ENCODE results near the gene PIGH.
A peak's percentile ranks its signal among the peaks of the same experiment; 100 is the strongest.

The PIGH gene

GRCh38 chr14:67584978-67585377, 15.1 kb downstream of the PIGH start:
- H3K4me3 ChIP-seq (ENCODE audit: low read depth, low read length), result no peak overlapping the region
- DNase-seq (ENCODE audit: low read depth), result no peak
- TF ChIP-seq CTCF (IDR thresholded peaks at IDR 0.05; ENCODE audit: low read depth, low read length) (no peak), MYC (IDR thresholded peaks at IDR 0.05; ENCODE audit: low read depth, low read length) (no peak), MAX (IDR thresholded peaks at IDR 0.05; ENCODE audit: low read depth, low read length) (no peak), POLR2A (IDR thresholded peaks at IDR 0.05; ENCODE audit: extremely low read depth, insufficient read length) (no peak)

- peak; percentile 59 for DNase-seq (ENCODE audit: low read depth)
- TF ChIP-seq CTCF (IDR thresholded peaks at IDR 0.05; ENCODE audit: low read depth, low read length) (peak; percentile 62), POLR2A (IDR thresholded peaks at IDR 0.05; ENCODE audit: extremely low read depth, insufficient read length) (no peak), MAX (IDR thresholded peaks at IDR 0.05; ENCODE audit: low read depth, low read length) (no peak), MYC (IDR thresholded peaks at IDR 0.05; ENCODE audit: low read depth, low read length) (no peak)
These were observed 16.1 kb downstream of the PIGH start for GRCh38 chr14:67583711-67584644.

GRCh38 chr14:67582061-67582460, 18.0 kb downstream of the PIGH start:
- H3K4me3 ChIP-seq (ENCODE audit: low read depth, low read length), result no peak overlapping the region

More at GRCh38 chr14:67583711-67584644, 16.1 kb downstream of the PIGH start:
- no peak overlapping the region for H3K4me3 ChIP-seq (ENCODE audit: low read depth, low read length)

GRCh38 chr14:67581643-67582042, 18.4 kb downstream of the PIGH start:
- no peak for DNase-seq (ENCODE audit: low read depth)
- no peak overlapping the region for H3K4me3 ChIP-seq (ENCODE audit: low read depth, low read length)
- no peak for TF ChIP-seq MYC (IDR thresholded peaks at IDR 0.05; ENCODE audit: low read depth, low read length)
- no peak for TF ChIP-seq CTCF (IDR thresholded peaks at IDR 0.05; ENCODE audit: low read depth, low read length)

More at GRCh38 chr14:67582061-67582460, 18.0 kb downstream of the PIGH start:
- no peak for DNase-seq (ENCODE audit: low read depth)
- no peak for TF ChIP-seq POLR2A (IDR thresholded peaks at IDR 0.05; ENCODE audit: extremely low read depth, insufficient read length)
- no peak for TF ChIP-seq MAX (IDR thresholded peaks at IDR 0.05; ENCODE audit: low read depth, low read length)
- TF ChIP-seq MYC (IDR thresholded peaks at IDR 0.05; ENCODE audit: low read depth, low read length), result no peak
- TF ChIP-seq CTCF (IDR thresholded peaks at IDR 0.05; ENCODE audit: low read depth, low read length), result no peak

GRCh38 chr14:67580336-67581171, 19.5 kb downstream of the PIGH start:
- TF ChIP-seq MAX (IDR thresholded peaks at IDR 0.05; ENCODE audit: low read depth, low read length) (no peak), POLR2A (IDR thresholded peaks at IDR 0.05; ENCODE audit: extremely low read depth, insufficient read length) (no peak), CTCF (IDR thresholded peaks at IDR 0.05; ENCODE audit: low read depth, low read length) (no peak), MYC (IDR thresholded peaks at IDR 0.05; ENCODE audit: low read depth, low read length) (no peak)
- no peak for DNase-seq (ENCODE audit: low read depth)
- H3K4me3 ChIP-seq (ENCODE audit: low read depth, low read length), result no peak overlapping the region
